Activated CD4-positive, alpha-beta T cell treated with anti-CD3 and anti-CD28 coated beads, Interleukin-2, amount 50 U/mL, for 48 hours (primary cell): ENCODE measurements around the gene NUDT3.
"Not testable (repeated sequence)": the region's sequence is repeated elsewhere in the genome, so short reads cannot be mapped to it uniquely, and the experiment has no call there.

Experiments
- DNase-seq, 2 experiments: peaks; one replicate each; pipeline ENCODE4 v3.0.0-alpha.2; 2020

NUDT3 gene

DNA sequence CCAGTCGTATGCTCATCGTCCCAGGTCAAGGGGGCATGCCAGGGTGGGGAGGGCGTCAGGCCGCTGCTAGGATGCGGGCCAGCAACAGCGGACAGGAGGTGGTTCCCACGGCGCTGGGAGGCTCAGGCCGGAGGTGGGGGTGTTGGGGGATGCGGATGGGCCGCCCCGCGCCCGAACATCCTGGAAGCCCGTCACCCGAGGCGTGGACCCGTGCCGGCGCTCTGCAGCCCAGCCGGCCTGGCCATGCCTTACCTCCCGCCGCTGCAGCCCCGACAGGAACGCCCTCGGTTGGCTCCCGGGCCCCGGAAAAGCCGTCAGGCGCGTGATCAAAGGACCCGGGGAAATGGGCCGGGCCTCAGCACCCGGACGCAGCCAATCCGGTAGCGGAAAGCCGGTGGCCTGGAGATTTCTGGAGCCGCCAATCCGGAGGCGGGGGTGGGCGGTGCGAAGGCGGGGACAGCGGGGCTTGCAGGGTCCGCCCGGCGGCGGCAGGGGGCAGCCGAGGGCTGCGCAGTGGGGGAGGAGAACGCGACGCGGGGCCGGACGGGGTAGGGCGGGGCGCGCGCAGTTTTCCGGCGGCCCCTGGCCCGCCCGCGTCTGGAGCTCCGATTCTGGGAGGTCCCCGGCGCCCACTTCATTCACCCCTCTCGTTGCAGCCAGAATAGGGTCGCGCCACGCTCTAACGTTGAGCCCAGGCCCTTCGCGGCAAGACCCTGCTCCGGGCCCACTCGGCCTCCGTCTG, 143.6 kb downstream of the NUDT3 start, which contains the start of gene SMIM29:
SMIM29 (minus strand) TSS at position 280 of the 742 bp plus-strand sequence. CDS start 1,215 bp downstream, outside the sequence.
- peak; percentile 98 for DNase-seq

- DNase-seq: peak; percentile 54 to 67
Observed at GRCh38 chr6:34248198-34248726, 144.2 kb downstream of the NUDT3 start.

- DNase-seq: no peak
Observed at GRCh38 chr6:34247481-34248197, 144.8 kb downstream of the NUDT3 start.

GRCh38 chr6:34246563-34247391, 145.7 kb downstream of the NUDT3 start:
- DNase-seq: peak; percentile 62 to 70

DNA sequence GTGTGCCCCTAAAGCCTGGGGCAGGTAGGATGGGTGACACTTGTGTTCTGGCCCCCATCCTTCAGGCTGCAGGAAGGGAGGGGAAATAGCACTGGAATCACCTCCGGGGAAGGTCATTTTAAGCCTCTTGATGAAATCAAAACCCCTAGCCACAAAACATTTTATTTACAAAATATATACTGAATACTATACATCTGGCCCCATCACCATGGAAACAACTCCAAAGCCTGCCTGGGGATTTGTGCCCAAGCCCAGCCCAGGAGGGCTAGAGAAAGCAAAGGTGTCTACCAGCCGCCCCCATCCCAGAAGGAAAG, 146.3 kb downstream of the NUDT3 start:
- no peak for DNase-seq

- DNase-seq: not testable (repeated sequence)
Observed at GRCh38 chr6:34245761-34246140, 146.7 kb downstream of the NUDT3 start.

GRCh38 chr6:34245032-34245760, 147.3 kb downstream of the NUDT3 start:
- not testable (repeated sequence) for DNase-seq

DNA sequence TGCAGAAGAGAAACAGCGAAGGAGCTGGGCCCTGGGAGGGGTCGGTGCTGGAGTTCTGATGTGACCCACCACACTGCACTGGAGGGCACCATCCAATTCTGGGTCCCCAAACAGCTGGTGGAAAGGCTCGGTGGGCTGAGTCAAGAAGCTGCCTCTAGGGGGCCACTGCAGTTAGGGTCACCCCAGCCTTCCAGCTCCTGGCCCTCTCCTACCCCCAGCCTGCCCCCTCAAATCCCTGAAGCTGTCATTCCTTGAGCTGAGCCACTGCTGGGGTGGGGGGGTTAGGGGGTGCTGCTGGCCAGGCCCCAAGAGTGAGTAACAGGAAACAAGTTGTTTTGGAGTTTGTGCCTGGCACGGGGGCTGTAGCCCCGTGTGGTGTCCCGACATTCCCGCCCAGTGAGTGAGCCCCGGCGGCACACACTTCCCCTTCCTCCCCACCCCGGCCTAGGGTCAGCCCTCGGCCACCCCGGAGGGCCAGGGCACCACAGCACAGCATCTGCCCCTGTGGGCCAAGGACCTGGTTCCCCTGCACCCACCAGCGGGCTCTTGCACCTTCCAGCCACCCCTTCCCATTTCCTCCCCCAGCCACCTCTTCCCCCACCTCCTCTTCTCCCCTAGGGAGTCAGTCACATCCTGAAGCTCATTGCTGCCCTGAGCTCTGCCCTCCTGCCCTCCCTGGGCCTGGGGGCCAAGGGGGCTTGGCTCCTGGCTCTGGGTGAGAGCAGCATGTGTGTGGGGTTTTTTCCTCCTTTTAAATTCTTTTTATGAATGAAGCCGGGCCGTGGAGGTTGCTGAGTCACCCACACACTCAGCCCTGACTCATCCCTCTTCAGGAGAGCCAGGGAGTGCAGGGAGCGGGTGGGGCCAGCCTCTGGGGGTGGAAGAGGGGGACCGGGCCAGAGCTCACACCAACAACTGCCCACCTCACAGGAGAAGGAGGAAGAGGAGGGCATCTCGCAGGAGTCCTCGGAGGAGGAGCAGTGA, 148.3 kb downstream of the NUDT3 start:
- peak; percentile 72 to 77 for DNase-seq

- no peak for DNase-seq
Observed at GRCh38 chr6:34243131-34243771, 149.2 kb downstream of the NUDT3 start.

GRCh38 chr6:34242252-34243130, 150.0 kb downstream of the NUDT3 start:
- DNase-seq: no peak

GRCh38 chr6:34241351-34242215, 150.9 kb downstream of the NUDT3 start:
- no peak for DNase-seq

GRCh38 chr6:34240329-34241248, 151.9 kb downstream of the NUDT3 start:
- DNase-seq: no peak

DNA sequence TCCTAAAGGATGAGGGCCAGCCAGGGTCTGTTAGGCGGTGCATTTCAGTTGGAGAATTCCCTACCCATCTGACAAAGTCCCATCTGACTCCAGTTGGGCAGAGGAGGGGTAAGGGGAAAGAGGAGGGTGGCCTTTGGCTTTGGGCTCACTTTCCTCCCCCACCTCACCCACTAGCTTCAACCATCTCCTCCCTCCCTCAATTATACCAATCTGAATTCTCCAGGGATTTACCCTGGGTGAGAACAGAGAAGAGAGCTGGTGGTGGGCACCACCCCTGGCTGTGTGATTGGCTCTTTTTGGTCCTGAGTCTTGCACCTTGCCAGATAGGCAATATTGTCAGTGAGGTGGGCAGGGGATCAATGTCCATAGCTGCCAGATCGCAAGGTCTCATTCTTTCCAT, 152.6 kb downstream of the NUDT3 start:
- DNase-seq: no peak

GRCh38 chr6:34239500-34239825, 153.0 kb downstream of the NUDT3 start:
- DNase-seq: no peak

- DNase-seq: no peak
Observed at GRCh38 chr6:34238585-34239499, 153.6 kb downstream of the NUDT3 start.
